Spleen (tissue), 7 donors: ENCODE measurements around the gene ZBTB5.

Experiments used
- CTCF ChIP-seq, 11 experiments: fragments of 200-600 bp in 7 of 11; fragments of 450-650 bp in 4 of 11; sonication (generic) in 4 of 11; IDR thresholded peaks in 8 of 11; conservative IDR thresholded peaks in 3 of 11; 1 replicate in 7 of 11; 2 replicates in 4 of 11; pipeline versions ENCODE4 v1.4.0 to v1.8.0; 2016 to 2021; ENCODE audit warnings: antibody characterized with exemption in 11 of 11, inconsistent platforms in 4 of 11, mild to moderate bottlenecking in 1 of 11
- POLR2A ChIP-seq, 3 donors: fragments of 450-650 bp; IDR thresholded peaks; one replicate each; pipeline ENCODE4 v1.5.1; 2017; ENCODE audit warnings: antibody characterized with exemption in 3 of 3, mild to moderate bottlenecking in 1 of 3
- POLR2AphosphoS5 ChIP-seq, 3 donors: sonication (generic); formaldehyde crosslinking; IDR thresholded peaks; one replicate each; pipeline ENCODE4 v1.5.1; 2017; ENCODE audit warnings: antibody characterized with exemption in 3 of 3
- donor health status: DM: no; HTN: no; CAD: no; lungs with moderate emphysema.
- donor health status: DM: no; HTN: no; CAD: no.
- donor health status: DM: no; HTN: no; CAD: no.

DNA sequence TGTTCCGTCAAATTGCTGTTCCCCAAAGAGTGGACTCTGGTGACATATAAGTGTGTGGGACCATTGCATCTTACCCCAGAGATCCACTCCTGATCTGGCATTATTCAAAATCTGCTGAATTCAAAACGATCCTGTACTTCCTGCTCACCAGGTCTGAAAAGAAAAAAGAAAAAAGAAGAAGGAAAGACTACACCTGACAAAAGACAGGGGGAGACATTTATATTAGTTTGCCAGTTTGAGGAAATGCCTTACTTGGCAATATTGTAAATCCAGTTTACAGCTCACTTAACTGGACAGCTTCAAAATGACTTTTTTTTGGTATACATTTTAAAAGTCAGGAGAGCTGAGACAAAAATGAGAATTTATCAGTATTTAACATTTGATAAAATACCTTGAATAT, 57.8 kb downstream of the ZBTB5 start:
- TF ChIP-seq CTCF (IDR thresholded peaks at IDR 0.05 in 8 of 11, conservative IDR thresholded peaks at IDR 0.05 in 3 of 11) (peak in 6 of 11 experiments; percentile 14 to 24 (median 18)), POLR2A (IDR thresholded peaks at IDR 0.05) (no peak), POLR2AphosphoS5 (IDR thresholded peaks at IDR 0.05) (no peak)
